ENCODE measurements around the gene IGFLR1.

Gene IGFLR1

DNA sequence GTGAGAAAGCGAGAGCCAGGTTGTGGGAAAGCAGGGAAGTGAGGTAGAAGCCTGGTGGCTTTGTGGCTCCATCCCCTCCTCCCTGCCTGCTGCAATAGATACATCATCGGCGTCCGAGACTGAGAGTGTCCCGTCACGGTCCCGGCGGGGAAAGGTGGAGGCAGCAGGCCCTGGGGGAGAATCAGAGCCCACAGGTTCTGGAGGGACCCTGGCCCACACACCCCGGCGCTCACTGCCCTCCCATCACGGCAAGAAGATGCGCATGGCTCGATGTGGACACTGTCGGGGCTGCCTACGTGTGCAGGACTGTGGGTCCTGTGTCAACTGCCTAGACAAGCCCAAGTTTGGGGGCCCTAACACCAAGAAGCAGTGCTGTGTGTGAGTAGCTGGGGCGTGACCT is 19.4 kb downstream of the IGFLR1 start:
- TF ChIP-seq CTCF (IDR thresholded peaks at IDR 0.05; ENCODE audit: insufficient read depth, missing control alignments), result no peak
- FAIRE-seq (no peak), DNase-seq (ENCODE audit: insufficient read length, low spot score) (no peak)

DNA sequence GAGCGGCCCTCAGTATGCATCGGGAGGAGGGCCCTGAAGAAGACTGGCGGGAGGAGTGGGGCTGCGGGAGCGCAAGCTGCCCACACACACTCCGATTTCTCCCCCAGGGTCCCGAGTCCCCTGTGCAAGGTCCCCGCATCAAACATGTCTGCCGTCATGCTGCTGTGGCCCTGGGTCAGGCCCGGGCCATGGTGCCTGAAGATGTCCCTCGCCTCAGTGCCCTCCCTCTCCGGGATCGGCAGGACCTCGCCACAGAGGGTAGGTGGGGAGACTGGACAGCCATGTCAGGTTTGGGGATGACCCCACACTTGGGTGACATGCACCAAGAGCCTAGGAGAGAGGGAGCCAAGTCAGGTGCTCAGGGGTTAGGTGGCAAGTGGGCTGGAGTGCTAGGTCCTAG is 19.8 kb downstream of the IGFLR1 start:
- FAIRE-seq, result no peak
- DNase-seq (ENCODE audit: insufficient read length, low spot score), result no peak
- TF ChIP-seq CTCF (IDR thresholded peaks at IDR 0.05; ENCODE audit: insufficient read depth, missing control alignments), result no peak

GRCh38 chr19:35721374-35721773 is 20.9 kb downstream of the IGFLR1 start:
- TF ChIP-seq CTCF (IDR thresholded peaks at IDR 0.05; ENCODE audit: insufficient read depth, missing control alignments), result no peak
- DNase-seq (ENCODE audit: insufficient read length, low spot score), result no peak
- no peak for FAIRE-seq

DNA sequence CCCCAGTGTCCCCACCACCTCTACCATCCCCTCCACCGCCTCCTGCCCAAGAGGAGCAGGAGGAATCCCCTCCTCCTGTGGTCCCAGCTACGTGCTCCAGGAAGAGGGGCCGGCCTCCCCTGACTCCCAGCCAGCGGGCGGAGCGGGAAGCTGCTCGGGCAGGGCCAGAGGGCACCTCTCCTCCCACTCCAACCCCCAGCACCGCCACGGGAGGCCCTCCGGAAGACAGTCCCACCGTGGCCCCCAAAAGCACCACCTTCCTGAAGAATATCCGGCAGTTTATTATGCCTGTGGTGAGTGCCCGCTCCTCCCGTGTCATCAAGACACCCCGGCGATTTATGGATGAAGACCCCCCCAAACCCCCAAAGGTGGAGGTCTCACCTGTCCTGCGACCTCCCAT is 21.6 kb downstream of the IGFLR1 start:
- FAIRE-seq, result no peak
- TF ChIP-seq CTCF (IDR thresholded peaks at IDR 0.05; ENCODE audit: insufficient read depth, missing control alignments), result no peak
- no peak for DNase-seq (ENCODE audit: insufficient read length, low spot score)

- DNase-seq (ENCODE audit: insufficient read length, low spot score), result no peak
- FAIRE-seq, result no peak
- TF ChIP-seq CTCF (IDR thresholded peaks at IDR 0.05; ENCODE audit: insufficient read depth, missing control alignments), result no peak
Measured at GRCh38 chr19:35720163-35720524, 22.1 kb downstream of the IGFLR1 start.

- FAIRE-seq, result no peak
- DNase-seq (ENCODE audit: insufficient read length, low spot score), result no peak
- TF ChIP-seq CTCF (IDR thresholded peaks at IDR 0.05; ENCODE audit: insufficient read depth, missing control alignments), result no peak
Measured at GRCh38 chr19:35719402-35720162, 22.7 kb downstream of the IGFLR1 start.

DNA sequence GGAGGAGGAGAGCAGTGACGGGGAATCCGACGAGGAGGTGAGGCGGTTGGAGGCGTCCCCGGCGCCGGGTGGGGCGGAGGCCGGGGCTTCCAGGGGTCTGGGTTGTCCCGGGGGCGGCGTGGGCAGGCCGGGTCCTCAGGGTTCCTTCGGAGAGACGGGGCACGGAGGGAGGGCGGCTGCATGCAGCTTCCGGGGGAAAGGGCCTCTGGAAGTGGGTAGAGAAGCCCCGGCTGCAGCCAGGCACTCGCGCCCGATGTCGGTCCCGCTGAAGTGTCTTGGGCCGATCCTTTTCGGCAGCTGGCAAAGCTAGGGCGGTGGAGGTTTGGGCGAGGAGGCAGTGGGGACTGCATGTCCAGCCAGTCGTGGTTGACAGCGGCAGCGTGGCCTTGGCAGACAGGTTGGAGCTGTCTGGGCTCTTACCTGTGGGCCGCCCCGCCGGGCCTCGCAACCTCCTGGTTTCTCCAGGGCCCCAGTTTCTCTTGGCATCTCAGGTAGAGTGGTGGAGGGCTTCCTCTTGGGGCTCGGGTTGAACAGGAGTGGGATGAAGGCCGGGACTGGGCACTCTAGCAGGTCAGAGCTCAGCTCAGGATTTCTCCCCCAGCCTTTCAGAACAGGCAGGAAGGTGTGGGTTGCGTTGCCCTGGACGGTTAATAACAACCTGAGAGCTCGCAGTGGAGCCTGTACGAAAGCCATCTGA is 23.8 kb downstream of the IGFLR1 start:
- TF ChIP-seq CTCF (IDR thresholded peaks at IDR 0.05; ENCODE audit: insufficient read depth, missing control alignments), result no peak
- DNase-seq (ENCODE audit: insufficient read length, low spot score), result no peak
- FAIRE-seq, result no peak
